Astrocyte of the cerebellum (primary cell): Measurements from ENCODE around the gene PCCA.

ENCODE experiments used
- DNase-seq: peaks from one replicate; pipeline ENCODE4 v3.0.0-alpha.2; 2011; ENCODE audit warnings: low read depth
- H3K4me3 ChIP-seq: 2 replicates; pipeline ENCODE4 v1.5.1; 2011; ENCODE audit warnings: mild to moderate bottlenecking, low read depth, low read length, moderate library complexity
- in situ Hi-C: cut with HindIII; loops from 2 replicates; pipeline ENCODE4 v1.10.0; 2017; ENCODE audit warnings: low sequenced_read_pairs
- TF ChIP-seq, protein P1 (sequence below): IDR thresholded peaks from 2 replicates; pipeline ENCODE4 v1.5.1; 2012; ENCODE audit warnings: low read length, low read depth, moderate library complexity, mild to moderate bottlenecking; ENCODE audit errors: missing control alignments

PCCA gene

DNA sequence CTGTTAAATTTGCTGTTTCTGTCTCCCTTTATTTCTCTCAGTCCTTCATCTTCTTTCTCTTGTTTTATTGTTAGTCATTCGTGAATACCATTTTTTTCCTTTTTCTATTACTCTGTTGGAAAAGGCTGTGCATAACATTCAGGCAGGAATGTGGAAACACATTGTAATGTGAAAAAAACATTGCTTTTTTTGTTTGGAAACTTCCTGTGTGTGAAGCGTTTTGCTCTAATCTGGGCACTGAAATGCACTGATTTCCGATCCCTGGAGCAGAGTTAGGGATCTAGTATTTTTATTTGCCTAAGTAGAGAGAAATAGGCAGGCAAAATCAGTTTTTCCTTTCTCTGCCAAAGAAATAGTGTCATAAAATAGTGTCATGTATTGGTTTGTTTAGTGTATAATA is 155.5 kb downstream of the PCCA start:
- TF ChIP-seq, protein P1, sequence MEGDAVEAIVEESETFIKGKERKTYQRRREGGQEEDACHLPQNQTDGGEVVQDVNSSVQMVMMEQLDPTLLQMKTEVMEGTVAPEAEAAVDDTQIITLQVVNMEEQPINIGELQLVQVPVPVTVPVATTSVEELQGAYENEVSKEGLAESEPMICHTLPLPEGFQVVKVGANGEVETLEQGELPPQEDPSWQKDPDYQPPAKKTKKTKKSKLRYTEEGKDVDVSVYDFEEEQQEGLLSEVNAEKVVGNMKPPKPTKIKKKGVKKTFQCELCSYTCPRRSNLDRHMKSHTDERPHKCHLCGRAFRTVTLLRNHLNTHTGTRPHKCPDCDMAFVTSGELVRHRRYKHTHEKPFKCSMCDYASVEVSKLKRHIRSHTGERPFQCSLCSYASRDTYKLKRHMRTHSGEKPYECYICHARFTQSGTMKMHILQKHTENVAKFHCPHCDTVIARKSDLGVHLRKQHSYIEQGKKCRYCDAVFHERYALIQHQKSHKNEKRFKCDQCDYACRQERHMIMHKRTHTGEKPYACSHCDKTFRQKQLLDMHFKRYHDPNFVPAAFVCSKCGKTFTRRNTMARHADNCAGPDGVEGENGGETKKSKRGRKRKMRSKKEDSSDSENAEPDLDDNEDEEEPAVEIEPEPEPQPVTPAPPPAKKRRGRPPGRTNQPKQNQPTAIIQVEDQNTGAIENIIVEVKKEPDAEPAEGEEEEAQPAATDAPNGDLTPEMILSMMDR, result no peak
- in situ Hi-C loops, result loop anchor here (25.0 kb wide), 2 partner anchors 257 to 582 kb away; partner anchors contain the start of gene ZIC2
- no peak for DNase-seq
- H3K4me3 ChIP-seq, result no peak overlapping the region

DNA sequence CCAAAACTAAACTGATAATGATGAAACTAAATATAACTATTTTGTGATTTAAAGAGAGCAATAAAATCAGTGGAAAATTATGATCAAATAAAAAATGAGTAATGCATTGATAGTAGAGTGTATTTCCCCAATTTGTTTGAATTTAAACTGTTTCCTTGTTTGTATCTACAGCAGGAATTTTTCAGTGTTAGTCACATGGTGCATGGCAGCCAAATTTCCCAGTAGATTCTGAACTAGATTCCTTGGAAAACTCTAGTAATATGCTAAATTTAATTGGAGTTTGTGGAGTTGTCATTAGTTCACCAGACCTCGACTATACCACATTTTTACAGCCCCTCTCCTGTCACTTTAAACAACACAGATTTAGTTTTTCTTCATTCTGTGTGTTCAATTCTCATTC is 156.2 kb downstream of the PCCA start:
- no peak overlapping the region for H3K4me3 ChIP-seq
- in situ Hi-C loops, result loop anchor here (25.0 kb wide), 2 partner anchors 258 to 583 kb away; partner anchors contain the start of gene ZIC2
- DNase-seq, result no peak
- TF ChIP-seq, protein P1, result no peak

DNA sequence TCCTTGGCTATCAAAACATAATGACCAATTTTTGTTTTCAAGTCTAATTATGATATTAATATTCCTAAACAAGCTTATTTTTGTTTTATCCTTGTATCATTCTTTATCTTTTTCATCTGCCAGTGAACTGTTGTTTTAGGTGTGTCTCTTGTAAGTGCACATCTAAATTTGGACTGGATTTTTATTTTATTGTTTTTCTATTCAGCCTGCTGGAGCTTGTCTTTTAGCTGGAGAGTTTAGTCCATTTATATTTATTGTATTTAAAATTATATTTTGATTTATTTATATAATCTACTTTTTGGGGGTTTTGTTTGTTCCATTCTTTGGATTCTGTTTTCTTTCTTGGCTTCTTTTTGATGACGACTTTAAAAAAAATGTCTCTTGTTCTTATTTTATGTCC is 159.0 kb downstream of the PCCA start:
- in situ Hi-C loops, result loop anchor here (25.0 kb wide), 2 partner anchors 261 to 586 kb away; partner anchors contain the start of gene ZIC2
- DNase-seq, result no peak
- TF ChIP-seq, protein P1, result no peak
- no peak overlapping the region for H3K4me3 ChIP-seq

DNA sequence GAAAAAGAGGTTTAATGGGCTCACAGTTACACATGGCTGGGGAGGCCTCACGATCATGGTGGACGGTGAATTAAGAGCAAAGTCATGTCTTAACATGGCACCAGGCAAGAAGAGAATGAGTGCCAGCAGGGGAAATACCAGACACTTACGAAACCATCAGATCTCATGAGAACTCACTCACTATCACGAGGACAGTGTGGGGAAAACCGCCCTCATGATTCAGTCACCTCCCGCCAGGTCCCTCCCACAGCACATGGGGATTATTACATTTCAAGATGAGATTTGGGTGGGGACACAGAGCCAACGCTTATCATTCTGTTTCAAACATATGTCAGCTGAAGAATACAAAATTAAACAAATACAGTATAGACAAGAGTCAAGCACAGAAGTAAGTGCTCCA is 165.1 kb downstream of the PCCA start:
- no peak for DNase-seq
- in situ Hi-C loops, result loop anchor here (5.0 kb wide), 1 partner anchor 48 kb away; no protein-coding TSS in a partner anchor
- no peak overlapping the region for H3K4me3 ChIP-seq
- TF ChIP-seq, protein P1, result no peak

DNA sequence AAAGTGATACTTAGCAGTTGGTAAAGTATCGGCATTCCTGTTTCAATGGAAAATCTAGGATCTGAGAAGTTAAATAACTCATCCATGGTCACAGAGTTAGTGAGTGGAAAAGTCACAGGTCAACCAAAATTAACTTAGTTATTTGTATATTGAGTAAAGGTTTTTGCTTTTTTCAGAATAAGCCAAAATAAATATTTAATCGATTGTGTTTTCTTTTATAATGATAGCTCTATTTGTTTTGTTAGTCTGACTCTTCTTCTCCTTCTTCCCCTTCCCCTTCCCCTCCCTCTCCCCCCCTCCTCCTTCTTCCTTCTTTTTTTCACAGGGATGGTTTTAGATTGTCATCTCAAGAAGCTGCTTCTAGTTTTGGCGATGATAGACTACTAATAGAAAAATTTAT is 173.5 kb downstream of the PCCA start:
- in situ Hi-C loops, result no loop called here
- H3K4me3 ChIP-seq, result no peak overlapping the region
- TF ChIP-seq, protein P1, result no peak
- no peak for DNase-seq

DNA sequence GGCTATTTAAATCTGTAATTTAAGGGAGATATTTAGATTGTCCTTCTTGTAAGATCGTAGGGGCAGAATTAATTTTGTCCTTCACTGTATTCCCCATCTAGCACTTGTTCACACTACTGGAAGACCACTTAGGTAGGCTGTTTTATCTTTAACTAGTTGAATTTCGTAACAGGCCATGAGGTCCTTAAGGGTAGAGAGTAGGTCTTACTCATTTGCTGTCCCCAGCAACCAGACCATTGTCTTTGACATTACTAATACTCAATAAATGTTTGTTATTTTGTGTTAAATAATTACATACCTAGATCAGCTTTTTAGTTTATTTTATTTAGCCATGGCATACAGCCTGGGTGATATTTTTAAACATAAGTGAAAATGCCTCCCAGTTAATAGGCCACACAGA is 177.1 kb downstream of the PCCA start:
- no peak for DNase-seq
- TF ChIP-seq, protein P1, result no peak
- in situ Hi-C loops, result no loop called here
- H3K4me3 ChIP-seq, result no peak overlapping the region

DNA sequence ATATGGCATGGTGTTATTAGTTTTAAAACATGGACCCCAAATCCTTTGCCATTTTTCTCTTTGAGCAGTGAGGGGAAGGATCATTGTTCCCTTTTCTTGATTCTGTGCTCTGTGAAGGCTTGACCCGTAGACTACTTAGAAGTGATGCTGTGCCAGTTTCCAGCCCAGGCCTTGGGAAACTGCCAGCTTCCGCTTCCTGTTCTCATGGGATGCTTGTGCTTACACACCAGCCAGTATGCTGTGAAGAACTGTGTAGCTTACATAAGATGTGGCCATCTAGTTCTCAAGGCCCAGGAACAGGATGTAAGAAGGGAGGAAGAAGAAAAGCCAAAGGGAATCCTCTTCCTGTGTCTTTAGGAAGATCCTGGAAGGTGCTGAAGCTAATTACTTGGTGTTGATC is 180.9 kb downstream of the PCCA start:
- in situ Hi-C loops, result no loop called here
- H3K4me3 ChIP-seq, result no peak overlapping the region
- peak; percentile 54 for DNase-seq
- TF ChIP-seq, protein P1, result no peak
